ENCODE data around the gene DDX56.

DNA sequence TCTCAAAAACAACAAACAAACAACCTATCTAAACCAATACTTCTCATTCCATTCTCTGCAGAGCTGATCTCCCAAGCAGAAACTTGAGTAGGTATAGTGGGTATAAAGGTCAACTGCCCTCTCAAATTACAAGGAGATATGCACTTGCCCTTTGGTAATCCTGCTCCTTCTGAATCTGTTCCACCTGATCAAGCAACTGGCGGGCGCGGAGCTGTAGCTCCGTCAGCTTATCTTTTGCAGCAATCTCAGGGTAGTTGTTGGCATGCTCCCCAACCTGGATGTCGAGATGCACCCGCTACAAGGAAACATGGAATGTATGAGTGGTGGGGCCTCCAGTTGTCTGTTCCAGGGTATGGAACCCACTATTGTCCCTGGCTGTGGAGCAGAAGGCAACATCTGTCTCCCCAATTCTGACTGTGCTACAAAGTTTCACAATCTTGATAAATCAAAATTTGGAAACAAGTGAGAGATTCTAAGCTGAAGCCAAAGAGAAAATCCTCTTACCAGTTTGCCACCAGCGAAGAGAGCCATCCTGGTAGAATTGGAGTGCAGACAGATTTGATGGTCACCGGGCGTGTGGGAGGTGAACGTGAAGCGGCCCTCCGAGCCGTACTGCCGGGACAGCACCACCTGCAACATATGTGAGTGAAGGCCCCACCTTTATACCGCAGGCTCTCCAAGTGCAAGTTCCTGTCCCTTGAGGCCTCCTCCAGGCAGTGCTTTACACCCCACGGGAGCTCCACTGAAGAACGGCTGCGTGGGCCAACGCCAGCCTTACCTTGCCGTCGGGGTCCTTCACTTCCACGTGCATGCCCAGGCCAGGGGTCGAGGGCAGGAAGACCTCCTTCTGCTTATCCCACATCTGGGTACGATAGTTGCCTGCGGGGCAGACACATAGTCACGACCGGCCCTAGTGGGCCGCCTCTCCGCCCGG, 7.5 kb upstream of the DDX56 start:
- TF ChIP-seq, protein P1, sequence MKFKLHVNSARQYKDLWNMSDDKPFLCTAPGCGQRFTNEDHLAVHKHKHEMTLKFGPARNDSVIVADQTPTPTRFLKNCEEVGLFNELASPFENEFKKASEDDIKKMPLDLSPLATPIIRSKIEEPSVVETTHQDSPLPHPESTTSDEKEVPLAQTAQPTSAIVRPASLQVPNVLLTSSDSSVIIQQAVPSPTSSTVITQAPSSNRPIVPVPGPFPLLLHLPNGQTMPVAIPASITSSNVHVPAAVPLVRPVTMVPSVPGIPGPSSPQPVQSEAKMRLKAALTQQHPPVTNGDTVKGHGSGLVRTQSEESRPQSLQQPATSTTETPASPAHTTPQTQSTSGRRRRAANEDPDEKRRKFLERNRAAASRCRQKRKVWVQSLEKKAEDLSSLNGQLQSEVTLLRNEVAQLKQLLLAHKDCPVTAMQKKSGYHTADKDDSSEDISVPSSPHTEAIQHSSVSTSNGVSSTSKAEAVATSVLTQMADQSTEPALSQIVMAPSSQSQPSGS (CRISPR knock-in tag; IDR thresholded peaks at IDR 0.05): no peak
- TF ChIP-seq, protein P2, sequence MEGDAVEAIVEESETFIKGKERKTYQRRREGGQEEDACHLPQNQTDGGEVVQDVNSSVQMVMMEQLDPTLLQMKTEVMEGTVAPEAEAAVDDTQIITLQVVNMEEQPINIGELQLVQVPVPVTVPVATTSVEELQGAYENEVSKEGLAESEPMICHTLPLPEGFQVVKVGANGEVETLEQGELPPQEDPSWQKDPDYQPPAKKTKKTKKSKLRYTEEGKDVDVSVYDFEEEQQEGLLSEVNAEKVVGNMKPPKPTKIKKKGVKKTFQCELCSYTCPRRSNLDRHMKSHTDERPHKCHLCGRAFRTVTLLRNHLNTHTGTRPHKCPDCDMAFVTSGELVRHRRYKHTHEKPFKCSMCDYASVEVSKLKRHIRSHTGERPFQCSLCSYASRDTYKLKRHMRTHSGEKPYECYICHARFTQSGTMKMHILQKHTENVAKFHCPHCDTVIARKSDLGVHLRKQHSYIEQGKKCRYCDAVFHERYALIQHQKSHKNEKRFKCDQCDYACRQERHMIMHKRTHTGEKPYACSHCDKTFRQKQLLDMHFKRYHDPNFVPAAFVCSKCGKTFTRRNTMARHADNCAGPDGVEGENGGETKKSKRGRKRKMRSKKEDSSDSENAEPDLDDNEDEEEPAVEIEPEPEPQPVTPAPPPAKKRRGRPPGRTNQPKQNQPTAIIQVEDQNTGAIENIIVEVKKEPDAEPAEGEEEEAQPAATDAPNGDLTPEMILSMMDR (IDR thresholded peaks at IDR 0.05 in 2 of 3, conservative IDR thresholded peaks at IDR 0.05 in 1 of 3; ENCODE audit: insufficient read depth in 2 of 3, low read depth in 1 of 3, low read length in 3 of 3): no peak
- TF ChIP-seq PHB2 (IDR thresholded peaks at IDR 0.05; ENCODE audit: low read depth): no peak
